HG02943 (cell line): ENCODE data around the gene CHRNA4.
"Not testable (repeated sequence)": the region's sequence is repeated elsewhere in the genome, so short reads cannot be mapped to it uniquely, and the experiment has no call there.

Experiments used
- ATAC-seq: cut with Tn5 transposase; IDR thresholded peaks from one replicate; pipeline ENCODE4 v1.9.1; 2021; ENCODE audit warnings: mild to moderate bottlenecking, low read depth, moderate library complexity; ENCODE audit not compliant: unreplicated experiment

CHRNA4 gene

GRCh38 chr20:63379872-63380271 is 18.7 kb upstream of the CHRNA4 start:
- not testable (repeated sequence) for ATAC-seq

- ATAC-seq: no peak
Observed at GRCh38 chr20:63379296-63379695, 18.1 kb upstream of the CHRNA4 start.

- ATAC-seq: no peak
Observed at GRCh38 chr20:63378626-63379025, 17.5 kb upstream of the CHRNA4 start.

GRCh38 chr20:63377951-63378381 is 16.8 kb upstream of the CHRNA4 start:
- no peak for ATAC-seq

GRCh38 chr20:63377256-63377941 is 16.2 kb upstream of the CHRNA4 start:
- no peak for ATAC-seq

GRCh38 chr20:63376283-63377250 is 15.4 kb upstream of the CHRNA4 start:
- no peak for ATAC-seq

- no peak for ATAC-seq
Observed at GRCh38 chr20:63375438-63375837, 14.3 kb upstream of the CHRNA4 start.

GRCh38 chr20:63374504-63374903 is 13.4 kb upstream of the CHRNA4 start:
- no peak for ATAC-seq

- ATAC-seq: no peak
Observed at GRCh38 chr20:63373996-63374395, 12.8 kb upstream of the CHRNA4 start.

GRCh38 chr20:63372971-63373885 is 12.1 kb upstream of the CHRNA4 start:
- ATAC-seq: no peak

GRCh38 chr20:63371291-63371865 is 10.2 kb upstream of the CHRNA4 start:
- ATAC-seq: no peak

- no peak for ATAC-seq
Observed at GRCh38 chr20:63370618-63371187, 9.6 kb upstream of the CHRNA4 start.

- ATAC-seq: no peak
Observed at GRCh38 chr20:63369724-63370617, 8.8 kb upstream of the CHRNA4 start.

GRCh38 chr20:63369024-63369530 is 7.9 kb upstream of the CHRNA4 start:
- no peak for ATAC-seq

- no peak for ATAC-seq
Observed at GRCh38 chr20:63368151-63368550, 7.0 kb upstream of the CHRNA4 start.

- ATAC-seq: no peak
Observed at GRCh38 chr20:63367446-63368055, 6.4 kb upstream of the CHRNA4 start.

- no peak for ATAC-seq
Observed at GRCh38 chr20:63366390-63367365, 5.5 kb upstream of the CHRNA4 start.
